Head of caudate nucleus (tissue), 42 donors: Measurements from ENCODE around the gene KCNA3.

Experiments used
- DNase-seq, 42 donors: peaks; one replicate each; pipeline versions ENCODE4 v3.0.0 to v3.0.0-alpha.2; 2020 to 2021; ENCODE audit warnings: mixed read lengths in 7 of 42
- intact Hi-C: fragments of 100-400 bp; cut with DNase I; formaldehyde crosslinking; loops from one replicate; pipeline ENCODE4 v1.15.0; 2022

The KCNA3 gene

DNA sequence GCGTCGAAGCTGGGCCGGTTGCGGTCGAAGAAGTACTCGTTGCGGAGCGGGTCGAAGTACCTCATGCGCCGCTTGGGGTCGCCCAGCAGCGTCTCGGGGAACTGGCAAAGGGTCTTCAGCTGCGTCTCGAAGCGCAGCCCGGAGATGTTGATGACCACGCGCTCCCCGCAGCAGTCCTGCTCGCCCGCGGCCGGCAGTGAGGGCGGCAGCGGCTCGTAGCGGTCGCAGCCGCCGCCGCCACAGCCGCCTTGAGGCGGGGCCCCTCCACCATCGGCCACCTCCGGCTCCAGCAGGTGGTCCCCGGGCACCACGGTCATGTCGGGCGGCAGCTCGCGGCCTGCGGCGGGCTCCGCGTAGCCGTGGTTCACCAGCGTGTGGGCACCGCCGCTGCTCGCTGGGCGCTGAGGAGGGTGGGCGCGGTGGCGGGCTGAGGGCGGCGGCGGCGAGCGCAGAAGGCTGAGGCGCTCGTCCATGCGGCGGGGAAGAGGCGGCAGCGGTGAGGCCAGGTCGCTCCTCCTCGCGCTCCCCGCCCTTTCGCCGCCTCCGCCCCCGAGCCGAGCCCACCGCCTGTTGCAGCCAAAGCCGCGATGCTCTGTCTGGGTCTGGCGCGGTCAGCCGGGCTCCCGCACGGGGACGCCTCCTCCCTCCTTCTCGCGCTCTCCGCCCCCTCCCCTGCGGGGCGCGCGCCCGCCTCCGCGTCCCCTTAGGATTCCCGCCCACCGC is at the start of gene KCNA3:
Gene KCNA3 (minus strand): TSS at position 604 of the 723 bp plus-strand sequence. CDS start 131 bp downstream, at position 473.
- peak in 40 of 42 donors; percentile 24 to 75 (median 60) for DNase-seq
- intact Hi-C loops = loop anchor here (10.0 kb wide), 1 partner anchor 80 kb away; no protein-coding TSS in a partner anchor

GRCh38 chr1:110722807-110723206 is 48.1 kb upstream of the KCNA3 start:
- no peak for DNase-seq
- intact Hi-C loops = no loop called here

- intact Hi-C loops = no loop called here
- no peak for DNase-seq
Measured at GRCh38 chr1:110719908-110720307, 45.2 kb upstream of the KCNA3 start.

DNA sequence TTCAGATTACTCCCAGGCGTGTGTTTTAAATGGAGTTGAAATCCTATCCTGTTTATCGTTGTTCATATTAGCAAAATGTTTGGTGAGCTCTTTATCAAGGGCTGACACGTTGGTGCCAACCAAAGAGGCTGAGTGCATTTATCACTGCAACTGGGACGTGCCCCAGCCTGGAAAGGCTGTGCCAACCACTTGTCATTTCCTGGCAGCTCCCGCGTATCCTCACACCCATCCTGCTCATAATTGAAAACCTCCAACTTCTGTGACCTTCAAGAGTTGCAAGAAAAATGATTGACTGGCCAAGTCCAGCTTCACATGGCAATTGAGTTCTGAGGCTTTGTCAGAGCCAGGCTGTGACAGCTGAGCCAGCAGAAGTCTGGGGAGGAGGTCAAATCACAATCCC is 43.7 kb upstream of the KCNA3 start:
- DNase-seq = no peak
- intact Hi-C loops = no loop called here

DNA sequence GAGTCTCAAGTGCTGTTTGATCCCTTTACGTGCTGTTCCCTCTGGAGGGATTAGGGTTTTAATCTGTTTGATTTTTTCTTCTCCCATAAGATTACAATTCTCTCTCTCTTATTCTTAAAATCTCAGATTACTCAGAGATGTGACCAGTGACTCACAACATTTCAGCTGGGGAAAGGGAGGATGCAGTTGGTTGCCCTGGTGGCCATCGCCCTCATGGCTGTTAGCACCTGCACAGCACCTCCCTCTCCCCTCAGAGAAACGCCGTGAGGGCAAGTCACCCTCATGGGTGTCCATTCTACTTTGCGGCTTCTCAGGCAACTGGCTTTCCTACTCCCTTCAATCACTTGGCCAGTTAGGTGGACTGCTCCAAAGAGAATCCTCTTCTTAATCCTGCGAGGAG is 42.4 kb upstream of the KCNA3 start:
- DNase-seq = no peak
- intact Hi-C loops = no loop called here

DNA sequence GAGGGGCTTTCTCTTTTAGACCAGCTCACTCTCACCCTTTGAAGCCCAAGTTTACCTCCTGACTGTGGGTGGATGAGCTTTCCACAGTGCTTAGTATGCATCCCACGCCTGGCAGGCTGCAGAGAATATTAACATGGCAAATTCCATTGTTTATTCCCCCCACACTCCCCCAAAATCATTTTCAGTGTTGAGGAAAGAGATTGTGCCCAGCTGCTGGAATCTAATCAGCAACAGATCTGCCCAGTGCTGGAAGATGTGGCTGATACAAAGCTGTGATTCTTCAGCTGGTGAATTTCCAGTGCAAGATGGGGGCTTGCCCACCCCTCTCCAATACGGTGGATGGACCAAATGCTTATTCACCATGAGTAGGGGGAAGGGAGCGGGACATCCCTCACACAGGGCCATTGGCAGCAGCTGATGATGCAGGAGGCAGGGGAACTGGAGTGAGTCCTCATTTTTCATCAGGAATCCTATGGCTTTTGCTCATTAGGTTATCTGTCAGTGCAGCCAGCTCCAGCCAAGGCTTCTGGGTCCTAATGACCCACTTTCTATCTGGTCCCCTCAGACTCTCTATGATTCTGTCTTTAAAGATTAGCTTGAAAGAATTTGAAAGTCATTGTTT is 39.7 kb upstream of the KCNA3 start:
- intact Hi-C loops = no loop called here
- DNase-seq = peak in 41 of 42 donors; percentile 11 to 76 (median 46)

GRCh38 chr1:110713221-110713620 is 38.5 kb upstream of the KCNA3 start:
- DNase-seq = no peak
- intact Hi-C loops = no loop called here

GRCh38 chr1:110710314-110710713 is 35.6 kb upstream of the KCNA3 start:
- no peak for DNase-seq
- intact Hi-C loops = no loop called here

- DNase-seq = no peak
Measured at GRCh38 chr1:110708974-110709440, 34.3 kb upstream of the KCNA3 start.

DNA sequence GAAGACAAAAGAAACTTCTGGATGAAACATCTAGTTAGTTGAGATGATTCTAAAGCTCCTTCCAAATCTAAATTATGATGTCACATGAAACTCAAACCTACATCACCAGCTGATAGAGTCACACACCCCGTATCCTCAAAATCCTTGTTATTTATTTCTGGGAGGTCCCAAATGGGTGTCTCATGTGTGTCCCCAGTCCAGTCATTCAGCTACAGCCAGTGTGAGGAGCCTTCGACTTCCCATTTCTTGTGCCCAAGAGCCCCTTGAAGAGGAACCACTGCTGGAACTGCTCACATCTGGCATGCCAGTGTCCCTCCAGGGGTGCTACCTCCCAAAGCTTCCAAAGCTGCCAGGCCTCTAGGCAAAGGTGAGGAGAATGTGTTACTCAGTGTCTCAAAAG is 32.5 kb upstream of the KCNA3 start:
- DNase-seq = no peak
- intact Hi-C loops = no loop called here

More at GRCh38 chr1:110708974-110709440, 34.3 kb upstream of the KCNA3 start:
- intact Hi-C loops = no loop called here

- intact Hi-C loops = no loop called here
Measured at GRCh38 chr1:110706621-110707020, 31.9 kb upstream of the KCNA3 start.

GRCh38 chr1:110702260-110702659 is 27.5 kb upstream of the KCNA3 start:
- intact Hi-C loops = no loop called here
- DNase-seq = no peak

More at GRCh38 chr1:110706621-110707020, 31.9 kb upstream of the KCNA3 start:
- no peak for DNase-seq

DNA sequence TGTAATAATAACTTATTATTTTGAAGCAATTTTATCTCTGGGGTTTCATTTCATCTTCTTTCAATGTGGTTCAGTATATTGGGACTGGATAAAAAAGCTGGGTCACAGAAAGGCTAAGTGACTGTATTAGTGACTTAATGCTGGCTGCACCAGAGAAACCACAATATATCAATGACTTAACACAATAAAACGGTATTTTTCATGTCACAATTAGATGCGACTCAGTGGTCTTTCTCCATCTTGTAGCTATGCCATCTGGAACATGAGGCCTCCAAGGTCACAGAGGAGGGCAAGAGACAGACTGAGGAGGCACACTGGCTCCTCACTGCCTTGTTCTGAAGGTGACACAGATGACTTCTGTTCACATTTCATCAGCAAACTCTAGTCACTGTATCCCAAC is 26.0 kb upstream of the KCNA3 start:
- no peak for DNase-seq
- intact Hi-C loops = no loop called here

- intact Hi-C loops = no loop called here
- no peak for DNase-seq
Measured at GRCh38 chr1:110697606-110698005, 22.9 kb upstream of the KCNA3 start.

GRCh38 chr1:110696818-110697217 is 22.1 kb upstream of the KCNA3 start:
- intact Hi-C loops = no loop called here
- DNase-seq = no peak

DNA sequence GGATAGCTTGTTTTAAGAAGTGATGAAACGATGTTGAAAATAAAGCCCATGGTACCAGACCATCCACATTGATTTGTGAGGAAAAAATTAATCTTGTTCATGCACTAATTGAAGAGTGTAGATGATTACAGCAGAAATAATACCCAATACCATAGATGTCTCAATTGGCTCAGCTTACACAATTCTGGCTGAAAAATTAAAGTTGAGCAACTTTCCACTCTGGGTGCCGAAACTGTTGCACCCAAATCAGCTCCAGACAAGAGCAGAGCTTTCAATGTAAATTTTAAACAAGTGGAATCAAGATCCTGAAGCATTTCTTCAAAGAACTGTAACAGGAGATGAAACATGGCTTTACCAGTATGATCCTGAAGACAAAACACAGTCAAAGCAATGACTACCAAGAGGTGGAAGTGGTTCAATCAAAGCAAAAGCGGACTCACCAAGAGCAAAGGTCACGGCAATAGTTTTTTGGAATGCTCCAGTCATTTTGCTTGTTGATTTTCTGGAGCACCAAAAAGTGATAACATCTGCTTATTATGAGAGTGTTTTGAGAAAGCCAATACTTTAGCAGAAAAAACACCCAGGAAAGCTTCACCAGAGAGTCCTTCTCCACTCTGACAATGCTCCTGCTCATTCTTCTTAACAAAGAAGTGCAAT is 16.1 kb upstream of the KCNA3 start:
- intact Hi-C loops = no loop called here
- DNase-seq = no peak

DNA sequence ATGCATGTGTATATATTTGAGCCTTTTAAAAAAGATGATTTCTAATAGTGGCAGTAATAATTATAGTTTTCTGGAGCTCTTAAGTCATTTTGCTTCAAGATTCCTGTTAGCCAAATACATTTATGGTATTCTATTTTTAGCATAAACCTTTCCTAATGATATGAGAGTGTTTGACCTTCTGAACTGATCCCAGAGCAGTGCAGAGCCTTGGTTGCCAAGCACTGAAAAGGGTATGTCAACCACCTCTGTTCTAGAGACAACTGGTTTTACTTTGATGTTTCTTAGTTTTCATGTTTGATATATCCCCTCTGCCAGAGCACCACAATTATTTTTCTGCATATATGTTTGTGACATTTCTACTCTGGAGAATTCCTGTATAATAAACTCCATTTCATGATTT is 15.1 kb upstream of the KCNA3 start:
- DNase-seq = no peak
- intact Hi-C loops = no loop called here

DNA sequence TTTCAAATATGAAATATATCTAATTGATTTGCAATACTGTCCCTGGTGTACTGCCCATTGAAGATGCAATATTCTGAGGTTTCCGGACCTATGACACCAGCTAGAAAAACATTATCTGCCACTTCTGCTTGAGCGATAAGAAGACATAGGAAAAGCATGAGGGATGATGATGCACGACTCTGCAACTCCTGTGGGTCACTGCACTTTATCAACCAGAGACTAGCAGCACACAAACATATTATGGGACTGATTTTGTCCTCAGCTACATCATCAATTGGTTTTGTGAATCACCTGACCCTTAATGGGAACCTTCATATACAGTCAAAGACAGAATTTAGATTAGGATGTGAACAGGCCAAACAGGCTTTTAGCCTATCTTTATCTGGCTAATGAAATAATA is 13.8 kb upstream of the KCNA3 start:
- intact Hi-C loops = no loop called here

GRCh38 chr1:110687250-110687649 is 12.5 kb upstream of the KCNA3 start:
- intact Hi-C loops = no loop called here
- no peak for DNase-seq

More for the DNA sequence above, 13.8 kb upstream of the KCNA3 start:
- DNase-seq = no peak

DNA sequence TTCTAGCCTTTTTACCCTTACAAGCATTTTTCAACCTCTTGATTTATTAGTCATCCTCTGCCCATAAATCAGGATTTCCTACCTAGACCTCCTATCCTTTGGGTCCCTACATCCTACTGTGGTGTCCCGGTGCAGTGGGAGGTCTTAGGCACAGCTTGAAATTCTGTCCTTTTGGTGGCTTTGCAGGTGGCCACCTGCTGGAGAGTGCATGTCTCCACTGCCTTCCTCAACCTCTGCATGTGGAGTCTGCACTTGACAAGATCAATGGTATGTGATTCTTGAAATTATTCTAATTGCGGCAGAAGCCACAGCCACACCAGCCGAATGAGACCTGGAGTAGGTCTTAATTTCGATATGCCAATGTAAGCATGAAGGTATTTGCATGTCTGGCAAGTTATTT is 11.4 kb upstream of the KCNA3 start:
- no peak for DNase-seq
- intact Hi-C loops = no loop called here
